Measurements from ENCODE around the gene TSPOAP1.
"Not testable (repeated sequence)": the region's sequence is repeated elsewhere in the genome, so short reads cannot be mapped to it uniquely, and the experiment has no call there.

TSPOAP1 gene

DNA sequence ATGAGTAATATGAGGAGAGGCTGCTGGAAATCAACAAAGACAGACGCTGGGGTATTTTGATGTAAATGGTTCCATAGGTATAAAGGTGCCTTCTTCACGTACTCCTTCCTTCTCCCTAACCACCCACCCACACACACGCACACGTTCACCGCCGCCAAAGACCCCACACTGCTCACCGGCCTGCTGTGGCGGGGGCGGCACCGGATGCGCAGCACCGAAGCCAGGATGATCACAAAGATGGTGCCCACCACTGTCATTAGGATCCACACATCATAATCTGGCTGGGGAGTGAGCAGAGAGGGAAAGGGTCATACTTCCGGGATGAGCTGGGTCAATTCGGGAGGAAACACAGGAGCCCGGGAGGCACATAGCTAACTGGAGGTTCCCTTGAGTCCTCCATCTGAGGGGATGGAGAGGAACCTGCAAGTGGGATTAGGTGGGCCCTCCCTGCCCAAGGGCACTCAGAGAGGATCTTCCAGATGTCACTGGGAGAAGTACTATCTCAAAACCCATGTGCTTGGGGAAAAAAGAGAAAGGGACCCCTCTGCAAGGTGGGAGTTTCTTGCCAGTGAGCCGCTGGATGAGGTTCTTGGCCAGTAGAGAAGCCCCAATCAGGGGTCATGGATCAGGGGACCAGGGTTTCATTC, 33.9 kb upstream of the TSPOAP1 start:
- no peak for ATAC-seq

DNA sequence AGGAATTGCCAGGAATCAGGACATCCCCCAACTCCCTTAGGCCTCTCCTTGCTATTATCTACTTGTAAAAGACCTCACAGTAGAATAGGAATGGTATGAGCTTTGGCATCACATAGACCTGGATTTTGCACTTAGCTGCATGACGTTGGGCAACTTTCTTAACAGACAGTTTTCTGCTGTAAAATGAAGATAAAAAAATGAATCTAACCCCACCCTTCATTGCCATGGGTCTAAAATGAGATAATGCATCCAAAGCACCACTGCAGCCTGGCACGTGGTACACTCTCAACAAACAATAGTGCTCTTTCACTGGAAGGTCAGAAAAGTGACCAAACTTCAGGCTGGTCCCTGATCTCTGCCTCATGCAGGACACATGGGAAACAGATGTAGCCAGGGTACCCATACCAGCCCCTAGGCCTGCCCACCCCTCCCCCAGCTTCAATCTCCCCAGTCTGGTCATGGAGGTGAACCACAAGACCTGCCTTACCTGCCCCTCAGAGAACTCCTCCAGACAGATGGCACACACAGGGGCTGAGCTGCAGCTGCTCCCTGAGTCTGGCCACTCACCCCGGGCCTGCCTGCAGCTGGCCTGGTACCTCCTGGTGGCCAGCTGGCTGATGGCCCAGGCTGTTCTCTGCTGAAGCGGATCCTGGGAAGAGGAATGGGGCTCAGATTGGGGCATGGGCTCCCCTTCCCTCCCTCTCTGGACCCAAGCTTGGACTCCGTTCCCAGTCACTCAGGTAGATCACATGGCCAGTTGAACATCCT, 31.9 kb upstream of the TSPOAP1 start:
- ATAC-seq: no peak

DNA sequence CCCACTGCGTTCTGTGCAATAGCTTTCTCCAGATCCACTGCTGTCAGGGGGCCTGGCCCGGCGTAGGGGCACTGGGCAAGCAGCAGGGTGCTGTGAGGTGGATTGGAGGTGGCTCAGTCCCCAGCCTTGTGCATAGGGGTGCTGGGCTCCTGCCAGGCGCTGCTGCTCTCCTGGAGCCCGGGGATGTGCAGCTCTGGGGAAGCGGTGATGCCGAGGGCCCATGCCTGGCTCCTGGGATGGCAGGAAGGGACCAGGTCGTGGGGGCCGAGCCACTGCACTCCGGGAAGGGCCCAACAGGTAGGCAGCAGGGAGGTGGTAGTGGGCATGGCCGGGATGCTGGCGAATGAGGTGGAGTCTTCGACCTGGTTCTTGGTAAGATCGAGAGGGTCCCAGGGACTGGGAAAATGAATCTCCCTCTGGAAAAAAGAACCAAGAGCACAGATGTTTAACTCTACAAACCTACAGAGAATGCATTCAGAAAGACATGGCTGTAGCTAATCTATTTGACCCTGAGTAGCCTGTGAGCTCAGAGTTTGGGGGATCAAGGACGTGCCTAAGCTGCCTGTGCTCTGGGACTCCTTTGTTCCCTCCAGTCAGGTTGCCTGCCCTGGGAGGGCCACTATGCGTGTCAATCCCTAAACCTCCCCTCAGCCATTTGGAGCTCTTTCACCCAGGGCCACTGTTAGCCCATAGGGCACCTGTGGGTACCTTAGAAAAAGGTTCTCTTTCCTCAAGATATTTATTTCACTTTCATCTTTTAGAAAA, 30.0 kb upstream of the TSPOAP1 start:
- ATAC-seq: no peak

DNA sequence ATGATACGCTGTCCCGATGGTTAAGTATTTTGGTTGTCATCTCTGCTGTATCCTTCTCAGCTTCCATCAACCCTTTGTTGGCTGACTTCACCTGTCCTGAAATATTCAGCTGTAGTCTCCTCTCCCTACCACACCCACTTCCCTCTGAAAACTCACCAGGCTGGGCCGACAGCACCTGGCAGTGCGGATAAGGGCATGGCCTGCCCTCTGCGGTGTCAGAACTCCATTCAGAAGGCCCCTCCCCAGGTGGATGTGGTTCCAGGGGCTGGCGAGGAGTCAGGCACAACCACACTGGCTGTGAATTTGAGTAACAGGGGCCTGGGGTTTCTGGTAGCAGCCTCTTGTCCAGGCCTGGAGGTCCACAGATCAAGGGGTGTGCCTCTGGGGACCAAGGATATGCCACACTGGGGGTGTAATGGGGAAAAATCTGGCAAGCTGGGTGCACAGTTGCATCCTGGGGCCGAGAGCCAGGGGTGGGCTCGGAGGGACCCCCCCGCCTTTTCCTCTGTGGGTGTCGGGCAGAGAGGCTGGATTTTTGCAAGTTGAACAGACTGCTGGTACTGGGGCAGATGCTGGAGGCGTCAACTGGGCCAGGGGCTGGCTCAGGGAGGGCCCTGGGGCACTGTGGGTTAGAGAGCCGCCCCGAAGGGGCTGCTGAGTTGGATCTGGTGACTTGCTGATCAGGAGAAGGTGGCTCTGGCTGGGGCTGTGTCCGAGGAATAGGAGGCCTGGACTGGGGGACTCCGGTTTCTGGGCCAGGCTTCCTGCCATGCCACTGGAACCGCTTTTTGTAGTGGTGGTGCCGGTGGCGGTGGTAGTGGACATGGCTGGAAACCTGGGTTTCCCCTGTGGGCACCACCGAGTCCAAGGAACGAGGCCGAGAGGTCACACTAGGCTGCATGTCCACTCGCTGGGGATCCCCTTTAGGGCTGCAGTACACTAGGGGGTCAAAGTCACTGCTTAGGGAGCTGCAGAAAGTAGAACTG, 29.0 kb upstream of the TSPOAP1 start:
- no peak for ATAC-seq

DNA sequence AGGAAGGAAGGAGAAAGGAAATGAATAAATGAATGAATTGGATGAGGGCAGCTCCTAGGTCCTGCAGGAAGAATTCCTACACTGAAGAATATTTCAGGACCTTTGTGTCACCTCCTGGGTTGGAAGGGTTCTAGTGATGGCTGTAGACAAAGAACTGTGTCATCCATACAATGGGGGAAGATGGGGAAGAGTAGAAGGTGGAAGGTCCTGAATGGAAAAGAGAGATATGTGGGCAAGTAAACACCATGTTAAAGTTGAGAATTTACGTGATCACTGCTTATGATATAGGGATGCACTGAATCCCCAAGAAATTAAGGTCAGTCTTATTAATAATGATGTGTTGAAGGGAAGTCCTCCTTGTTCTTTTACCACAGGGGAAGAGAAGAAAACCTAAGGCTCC, 27.6 kb upstream of the TSPOAP1 start:
- ATAC-seq: no peak

DNA sequence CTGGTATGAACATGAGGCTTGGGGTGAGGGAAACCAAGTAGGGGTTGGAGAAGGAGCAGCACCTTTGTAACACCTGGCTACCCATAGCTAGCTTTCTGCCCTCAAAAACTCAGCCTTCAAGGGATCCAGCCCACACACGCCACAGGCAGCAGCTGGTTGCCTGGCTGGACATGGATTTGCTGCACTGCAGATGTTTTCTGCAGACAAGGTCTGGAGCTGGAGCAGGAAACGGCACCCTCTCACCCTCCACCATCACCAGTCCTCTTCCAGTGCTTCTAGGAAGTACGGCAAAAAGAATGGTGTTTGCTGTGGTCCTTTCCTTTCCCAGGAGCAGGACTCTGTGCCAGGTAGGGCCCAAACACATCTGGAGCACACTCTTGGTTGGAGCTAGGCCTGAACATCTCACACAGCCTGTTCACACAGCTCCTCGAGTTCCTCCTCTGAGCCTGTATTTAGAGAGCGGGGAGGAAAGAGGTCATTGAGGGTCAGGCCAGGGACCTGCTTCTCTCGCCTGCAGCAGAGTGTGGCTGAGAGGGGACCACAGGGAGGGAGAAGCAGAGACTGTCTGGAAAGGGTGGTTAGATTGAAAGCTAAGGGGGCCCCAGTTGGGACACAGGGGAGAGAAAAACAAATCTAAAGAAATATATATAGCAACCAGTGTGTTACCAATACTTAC, 26.1 kb upstream of the TSPOAP1 start:
- no peak for ATAC-seq

DNA sequence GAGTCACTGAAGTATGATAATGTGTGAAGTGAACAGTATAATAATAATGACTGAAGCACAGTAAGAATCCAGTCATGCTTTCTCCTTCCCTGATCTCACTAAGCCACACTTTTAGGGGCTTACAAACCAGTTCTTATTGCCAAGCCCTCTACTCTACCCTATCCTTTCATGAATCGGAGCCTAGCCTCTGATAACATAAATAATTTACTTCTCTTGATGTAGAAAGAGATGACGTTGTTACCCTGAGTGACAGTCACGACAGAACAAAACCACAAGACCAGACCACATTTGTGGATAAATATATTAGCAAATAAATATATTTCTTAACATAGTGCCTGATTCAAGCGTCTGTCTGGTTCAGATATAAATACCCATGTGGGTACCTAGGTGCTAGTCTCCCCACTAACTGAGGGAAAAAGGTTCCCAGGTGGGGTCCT, 24.8 kb upstream of the TSPOAP1 start:
- ATAC-seq: peak; percentile 4 to 19

DNA sequence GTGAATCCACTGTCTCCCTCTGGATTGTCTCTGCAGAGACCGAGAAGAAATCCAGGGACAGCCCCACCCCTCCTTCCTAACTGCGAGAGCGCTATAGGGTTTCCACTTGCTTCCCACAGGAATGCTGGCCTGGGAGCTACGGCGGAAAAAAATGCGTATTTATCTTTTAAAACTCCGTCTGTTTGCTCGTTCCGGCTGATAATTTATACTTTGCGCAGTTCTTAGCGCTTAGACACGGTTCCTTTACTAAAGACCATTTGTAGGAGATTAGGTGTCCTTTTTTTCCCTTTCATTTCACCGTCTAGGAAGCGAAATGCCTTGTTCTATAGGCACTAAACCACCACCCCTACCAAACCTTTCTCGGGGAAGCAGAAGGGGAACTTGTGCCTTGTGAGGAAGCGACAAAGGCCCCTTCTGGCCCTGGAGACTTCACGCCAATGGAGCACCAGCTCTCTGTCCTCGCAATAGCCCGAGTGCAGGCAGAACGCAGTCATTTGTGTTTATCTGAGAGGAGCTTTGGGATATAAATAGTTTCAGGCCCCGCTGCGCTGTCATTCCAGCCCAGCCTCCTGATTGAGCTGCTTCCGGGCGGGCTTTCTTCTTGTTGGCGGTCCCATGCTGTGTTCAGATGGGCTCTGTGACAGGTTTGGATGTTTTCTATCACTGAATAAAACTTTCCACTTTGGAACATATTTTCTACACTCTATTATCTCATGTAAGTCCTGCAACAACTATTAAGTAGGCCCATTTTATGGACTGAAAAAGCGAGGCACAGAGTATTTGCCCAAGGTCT, 24.2 kb upstream of the TSPOAP1 start:
- no peak for ATAC-seq

DNA sequence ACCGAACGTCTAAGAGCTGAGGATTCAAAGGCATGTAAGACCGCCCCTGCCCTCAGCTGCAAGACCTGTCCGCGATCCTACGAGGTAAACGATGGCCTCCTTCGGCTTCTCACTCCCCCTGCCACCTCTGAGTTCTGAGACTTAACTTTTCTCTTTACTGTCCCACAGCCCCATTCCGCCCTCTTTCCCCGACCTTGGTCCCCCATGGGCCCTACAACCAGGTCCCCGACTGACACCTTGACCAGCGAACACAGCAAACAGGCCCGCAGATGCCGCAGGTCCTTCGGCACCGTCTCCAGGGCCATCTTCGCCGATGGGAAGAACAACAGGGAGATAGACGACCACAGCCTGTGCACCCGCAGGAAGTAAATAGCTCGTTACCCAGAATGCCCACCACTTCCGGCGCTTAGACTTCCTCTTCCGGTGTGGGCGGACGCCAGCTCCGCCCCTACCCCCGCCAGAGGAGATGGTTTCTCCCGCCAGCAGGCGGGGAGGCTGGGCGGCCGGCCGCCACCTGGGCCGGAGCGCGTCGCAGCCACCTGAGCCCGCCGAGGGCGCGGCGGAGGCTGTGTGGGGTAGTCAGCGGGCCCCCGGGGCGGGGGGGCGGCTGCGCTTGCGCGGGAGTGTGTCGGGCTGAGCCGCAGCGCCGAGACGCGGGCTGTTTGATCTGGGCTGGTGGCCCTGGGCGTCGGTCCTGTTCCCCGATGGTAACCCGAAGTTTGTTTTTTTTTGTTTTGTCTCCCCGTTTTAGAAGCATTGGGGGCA, 23.4 kb upstream of the TSPOAP1 start, which contains the start of gene SUPT4H1:
Gene SUPT4H1 (minus strand): TSS at position 371 of the 765 bp plus-strand sequence. CDS start 66 bp downstream, at position 305.
- ATAC-seq: peak; percentile 93 to 96

DNA sequence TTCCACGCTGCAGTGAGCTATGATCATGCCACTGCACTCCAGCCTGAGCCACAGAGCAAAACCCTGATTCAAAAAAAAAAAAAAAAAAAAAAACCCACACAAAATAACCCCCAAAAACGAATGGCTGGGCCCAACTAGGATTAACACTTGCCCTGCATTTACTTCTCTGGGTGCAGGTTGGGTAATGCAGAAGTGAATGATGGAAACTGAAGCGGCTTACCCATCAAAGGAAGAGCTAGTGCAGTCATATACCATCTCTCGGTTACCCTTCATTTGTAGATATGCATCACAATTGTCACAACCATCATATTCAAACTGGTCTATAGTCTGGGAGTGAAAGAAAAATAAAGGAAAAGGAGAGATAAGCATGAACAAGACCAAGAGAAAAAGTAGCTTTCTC, 22.6 kb upstream of the TSPOAP1 start:
- no peak for ATAC-seq

DNA sequence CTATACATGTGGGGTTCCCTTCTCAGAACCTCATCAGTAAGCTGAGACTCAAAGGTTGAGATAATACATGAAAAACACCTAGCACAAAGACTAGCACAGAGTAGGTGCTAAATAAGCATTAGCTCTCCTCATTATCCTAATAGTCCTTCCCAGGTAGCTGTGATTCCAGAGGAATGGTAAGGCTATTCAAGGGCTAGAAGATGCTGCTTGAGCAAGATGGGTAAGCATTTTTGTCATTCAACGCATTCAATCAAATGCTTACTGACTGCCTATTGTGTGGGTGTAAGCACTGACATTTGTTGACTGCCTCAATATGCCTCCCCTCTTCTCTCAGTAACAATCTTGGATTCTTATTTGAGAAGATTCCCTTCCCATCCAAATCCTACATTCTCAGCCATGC, 19.4 kb upstream of the TSPOAP1 start:
- no peak for ATAC-seq

DNA sequence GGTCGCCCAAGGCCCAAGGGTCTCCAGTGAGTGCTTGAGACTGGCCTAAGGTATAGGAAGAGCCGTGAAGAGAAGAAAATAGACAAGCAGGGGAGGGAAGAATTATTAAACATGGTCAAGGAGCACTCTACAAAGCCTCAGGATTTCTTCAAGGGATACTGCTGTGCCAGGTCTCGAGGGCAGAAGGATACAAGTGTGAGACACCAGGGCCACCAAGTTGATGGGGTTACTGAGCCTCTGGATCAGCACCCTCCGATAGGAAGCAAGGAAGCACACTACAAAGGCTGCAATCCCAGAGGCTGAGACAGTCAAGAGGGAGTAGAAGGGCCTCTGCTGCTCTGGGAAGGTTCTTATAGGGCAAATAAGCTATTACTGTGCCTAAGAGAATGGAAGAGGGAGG, 16.9 kb upstream of the TSPOAP1 start:
- ATAC-seq: no peak

DNA sequence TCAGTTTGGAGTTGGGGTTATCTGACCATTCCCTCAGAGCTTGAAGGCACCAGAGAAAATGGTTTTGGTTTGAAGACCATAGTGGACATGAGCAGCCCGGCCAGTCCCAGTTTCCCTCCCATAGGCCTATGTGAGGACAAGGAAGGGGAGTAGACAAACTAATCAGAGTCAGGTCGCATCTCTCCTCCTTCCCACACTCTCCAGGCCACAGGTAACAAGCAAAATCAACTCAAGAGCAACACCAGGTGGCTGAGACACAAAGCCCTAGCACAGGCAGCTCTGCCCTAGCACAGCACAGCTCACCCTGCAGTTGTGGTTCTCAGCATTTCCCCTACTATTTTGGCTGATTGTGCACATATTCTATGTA, 16.2 kb upstream of the TSPOAP1 start:
- peak; percentile 73 to 79 for ATAC-seq

DNA sequence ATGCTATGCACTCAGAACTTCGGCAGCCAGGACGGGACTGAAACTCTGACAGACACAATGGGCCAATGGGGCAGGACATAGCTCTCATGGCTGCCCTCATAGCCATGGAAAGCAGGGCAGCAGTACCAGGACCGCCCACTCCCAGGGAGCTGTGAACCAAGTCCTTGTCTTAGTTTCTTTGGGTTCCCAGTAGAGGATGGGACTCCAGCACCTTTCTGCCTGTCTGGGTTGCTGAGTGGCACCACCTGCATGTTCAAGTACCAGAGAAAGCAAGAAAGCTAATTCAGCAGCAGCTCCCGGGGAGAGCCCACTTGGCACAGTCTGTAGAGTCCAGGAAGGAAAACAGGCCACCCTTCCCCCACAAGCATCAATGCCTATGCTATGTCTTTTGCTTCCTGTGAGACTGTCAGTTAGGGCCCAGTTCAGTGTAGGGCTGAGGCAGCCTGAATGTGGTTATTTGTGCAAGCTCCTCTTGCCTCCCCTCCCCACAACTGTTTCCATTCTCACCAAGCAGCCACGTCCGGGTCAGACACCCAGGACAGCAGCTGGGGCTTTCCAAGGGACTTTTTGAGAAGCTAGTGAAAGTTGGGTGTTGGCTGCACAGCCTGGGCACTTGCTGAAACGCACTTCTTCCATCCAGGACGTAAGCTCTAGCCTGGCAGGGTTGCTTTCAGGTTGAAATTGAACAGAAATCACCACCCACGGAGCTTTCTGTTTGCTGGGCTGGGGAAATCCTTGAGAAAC, 15.6 kb upstream of the TSPOAP1 start:
- ATAC-seq: peak; percentile 88 to 90

DNA sequence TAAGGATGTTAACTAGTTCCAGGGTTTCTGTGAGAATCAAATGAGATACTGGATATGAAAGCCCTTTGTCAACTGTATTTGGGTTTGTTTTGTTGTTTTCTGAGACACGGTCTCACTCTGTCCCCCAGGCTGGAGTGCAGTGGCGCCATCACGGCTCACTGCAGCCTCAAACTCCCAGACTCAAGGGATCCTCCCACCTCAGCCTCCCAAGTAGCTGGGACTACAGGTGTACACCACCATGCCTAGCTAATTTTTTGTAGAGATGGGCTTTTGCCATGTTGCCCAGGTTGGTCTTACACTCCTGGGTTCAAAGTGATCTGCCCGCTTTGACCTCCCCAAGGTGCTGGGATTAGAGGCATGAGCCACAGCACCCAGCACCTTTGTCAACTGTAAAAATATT, 14.5 kb upstream of the TSPOAP1 start:
- no peak for ATAC-seq

DNA sequence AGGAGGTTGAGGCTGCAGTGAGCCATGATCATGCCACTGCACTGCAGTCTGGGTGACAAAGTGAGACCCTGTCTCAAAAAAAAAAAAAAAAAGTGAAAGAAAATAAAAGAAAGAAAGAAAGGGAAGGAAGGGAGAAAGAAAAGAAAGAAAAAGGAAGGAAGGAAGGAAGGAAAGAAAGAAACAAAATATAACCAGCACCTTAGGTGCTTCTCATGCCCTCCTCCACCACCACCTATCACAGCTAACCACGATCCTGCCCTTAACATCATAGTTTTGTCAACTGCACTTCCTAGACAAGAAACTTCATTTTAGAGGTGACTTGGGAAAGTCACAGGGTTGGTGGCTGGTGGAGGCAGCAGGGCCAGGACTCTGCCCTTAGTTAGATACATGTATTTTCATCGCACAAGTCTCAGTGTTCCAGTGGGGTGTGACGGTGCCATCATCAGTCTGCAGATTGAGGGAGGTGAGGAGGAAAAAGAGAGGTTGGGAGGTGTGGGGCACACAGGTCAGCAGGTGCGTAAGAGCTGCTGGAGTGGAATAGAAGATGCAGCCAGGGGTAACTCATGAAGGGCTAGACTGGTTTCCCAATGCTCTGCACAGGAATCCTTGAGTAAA, 13.4 kb upstream of the TSPOAP1 start:
- no peak for ATAC-seq

DNA sequence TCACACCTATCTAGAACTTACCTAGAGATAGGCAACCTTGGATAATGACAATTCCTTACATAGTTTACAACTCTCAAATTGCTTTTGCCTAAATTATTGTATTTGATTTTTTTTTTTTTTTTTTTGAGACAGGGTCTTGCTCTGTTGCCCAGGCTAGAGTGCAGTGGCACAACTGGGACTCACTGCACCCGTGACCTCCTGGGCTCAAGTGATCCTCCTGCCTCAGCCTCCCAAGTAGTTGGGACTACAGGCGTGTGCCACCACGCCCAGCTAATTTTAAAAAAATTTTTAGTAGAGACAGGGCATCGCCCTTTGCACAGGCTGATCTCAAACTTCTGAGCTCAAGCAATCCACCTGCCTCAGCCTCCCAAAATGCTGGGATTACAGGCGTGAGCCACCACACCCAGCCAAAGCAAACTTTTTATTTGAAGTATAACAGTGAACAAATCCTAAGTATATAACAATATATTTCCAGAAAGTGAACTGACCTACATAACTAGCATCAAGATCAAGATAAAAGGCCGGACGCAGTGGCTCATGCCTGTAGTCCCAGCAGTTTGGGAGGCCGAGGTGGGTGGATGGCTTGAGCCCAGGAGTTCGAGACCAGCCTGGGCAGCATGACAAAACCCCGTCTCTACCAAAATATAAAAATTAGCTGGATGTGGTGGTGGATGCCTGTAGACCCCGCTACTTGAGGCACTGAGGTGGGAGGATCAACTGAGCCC, 12.7 kb upstream of the TSPOAP1 start:
- not testable (repeated sequence) for ATAC-seq

DNA sequence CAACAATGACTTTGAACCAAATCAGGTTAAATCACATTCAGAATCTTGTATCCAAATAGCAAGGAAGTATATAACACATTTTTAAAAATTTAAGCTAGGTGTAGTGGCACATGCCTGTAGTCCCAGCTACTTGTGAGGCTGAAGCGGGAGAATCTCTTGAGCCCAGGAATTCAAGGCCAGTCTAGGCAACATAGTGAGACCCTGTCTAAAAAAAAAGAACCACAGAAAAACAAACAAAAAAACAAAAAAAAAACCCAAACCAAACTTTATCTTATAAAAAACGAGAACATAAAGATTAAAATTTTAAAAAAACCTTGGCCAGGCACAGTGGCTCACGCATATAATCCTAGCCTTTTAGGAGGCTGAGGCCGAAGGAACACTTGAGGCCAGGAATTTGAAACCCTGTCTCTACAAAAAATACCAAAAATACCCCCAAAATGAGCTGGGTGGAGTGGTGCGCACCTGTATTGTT, 11.8 kb upstream of the TSPOAP1 start:
- ATAC-seq: no peak
